ENCODE measurements around the gene SF3A1.

SF3A1 gene

GRCh38 chr22:30285176-30285845 lies 71.4 kb downstream of the SF3A1 start:
- FAIRE-seq, result no peak

GRCh38 chr22:30284666-30285065 lies 72.0 kb downstream of the SF3A1 start:
- FAIRE-seq, result no peak

DNA sequence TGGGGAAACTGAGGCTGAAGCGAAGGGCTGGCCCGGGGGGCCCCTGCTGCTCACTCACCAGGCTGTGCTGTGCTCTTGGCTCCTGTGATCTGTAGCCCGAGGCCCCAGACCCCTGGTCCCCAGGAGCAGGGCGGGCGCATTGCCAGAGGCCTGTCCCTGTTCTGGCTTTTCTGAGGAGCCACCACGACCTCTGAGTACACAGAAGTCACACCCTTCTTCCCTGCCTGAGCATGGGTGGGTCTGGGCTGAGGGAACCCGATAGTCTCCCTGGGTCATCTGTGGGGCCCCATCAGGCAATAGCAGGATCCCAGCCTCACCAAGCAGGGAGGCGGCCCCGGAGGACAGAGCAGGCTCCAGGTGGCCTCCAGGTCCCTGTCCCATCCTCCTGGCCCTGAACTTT lies 72.5 kb downstream of the SF3A1 start:
- no peak for FAIRE-seq

DNA sequence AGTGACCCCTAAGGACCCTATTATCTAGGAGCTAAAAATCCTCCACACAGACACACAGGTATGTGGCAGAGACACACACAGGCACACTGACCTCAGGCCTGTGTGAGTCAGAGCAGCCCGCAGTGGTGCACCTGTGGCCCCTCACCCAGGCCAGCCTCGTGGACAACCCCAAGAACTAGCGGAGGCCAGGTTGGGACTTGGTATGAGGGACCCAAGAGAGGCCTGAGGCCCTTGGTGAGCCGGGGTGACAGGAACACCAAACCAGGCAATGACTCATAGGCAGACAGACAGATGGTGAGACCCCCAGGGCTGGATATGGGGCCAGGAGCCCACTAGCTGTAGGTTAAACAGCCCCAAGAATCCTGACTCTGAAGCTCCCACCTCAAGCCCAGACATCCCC lies 73.4 kb downstream of the SF3A1 start:
- no peak for FAIRE-seq

DNA sequence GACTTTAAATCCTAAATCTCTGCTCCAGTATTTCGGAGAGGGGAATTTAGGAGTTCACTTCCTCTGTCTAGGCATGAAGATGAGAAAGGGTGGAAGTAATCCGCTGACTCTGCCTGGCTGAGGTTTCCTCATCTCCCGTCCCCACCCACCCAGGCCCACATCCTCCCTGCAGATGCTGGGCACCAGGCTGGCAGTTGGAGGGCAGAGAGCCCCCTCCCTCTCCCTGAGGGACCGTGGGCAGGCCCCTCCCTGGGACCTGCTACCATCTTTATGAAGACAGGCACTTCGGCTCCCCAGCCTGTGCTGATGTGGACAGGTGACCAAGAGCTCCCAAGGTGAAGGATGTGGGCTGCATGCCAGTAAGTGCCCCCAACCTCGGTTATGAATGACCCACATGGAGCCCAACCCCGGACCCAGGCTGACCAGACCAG lies 74.1 kb downstream of the SF3A1 start:
- no peak for FAIRE-seq
